ENCODE data around the gene PDZK1IP1. TPM values are rescaled to one million over a fixed set of nuclear protein-coding genes. Genes with fewer than 3 reads are reported as not detected.

PDZK1IP1 gene
- total and polyA plus RNA-seq, 7 donors: 31.9 to 291 (median 35.4) TPM; not detected in 4

DNA sequence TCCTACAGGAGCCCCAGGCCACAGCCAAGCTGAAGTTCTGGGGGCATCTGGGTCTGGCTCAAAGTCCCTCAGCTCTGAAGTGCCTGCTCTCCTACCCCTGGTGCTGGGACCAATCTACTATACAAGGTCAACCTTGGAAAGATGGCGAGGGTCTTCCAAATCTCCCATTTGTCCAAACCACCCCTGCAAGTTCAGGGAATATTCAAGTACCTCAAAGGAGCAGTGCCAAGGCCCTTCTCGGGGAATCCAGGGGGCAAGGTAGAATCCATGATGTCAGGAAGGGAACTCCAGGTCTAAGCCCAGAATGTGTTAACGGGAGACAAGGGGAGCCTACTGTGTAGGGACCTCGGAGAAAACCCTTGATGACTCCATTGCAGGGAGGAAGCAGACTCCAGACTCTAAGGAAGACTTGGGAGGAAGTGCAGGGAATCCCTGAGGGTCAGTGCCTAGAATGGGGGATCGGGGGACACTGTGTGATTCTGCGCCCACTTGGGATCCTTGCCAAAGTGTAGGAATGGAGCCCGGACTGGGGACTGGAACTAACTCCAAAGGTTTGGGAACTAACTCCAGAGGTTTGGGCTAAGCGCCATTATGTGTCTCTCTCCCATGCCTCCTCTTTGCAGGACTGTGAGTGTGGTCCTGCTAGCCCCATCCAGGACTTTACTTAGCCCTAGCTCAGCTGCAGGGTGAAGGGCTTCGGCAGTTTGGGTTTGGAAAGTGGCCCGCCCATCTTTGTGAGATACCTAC lies 33.5 kb upstream of the PDZK1IP1 start:
- peaks cover 34 to 74% (median 51%) of the 10 kb centered on the region in 3 donors for H3K27me3 ChIP-seq
- no peak for DNase-seq
- TF ChIP-seq EP300 (IDR thresholded peaks at IDR 0.05) (no peak), POLR2AphosphoS5 (IDR thresholded peaks at IDR 0.05) (no peak), POLR2A (IDR thresholded peaks at IDR 0.05) (no peak)
- TF ChIP-seq, protein P1, sequence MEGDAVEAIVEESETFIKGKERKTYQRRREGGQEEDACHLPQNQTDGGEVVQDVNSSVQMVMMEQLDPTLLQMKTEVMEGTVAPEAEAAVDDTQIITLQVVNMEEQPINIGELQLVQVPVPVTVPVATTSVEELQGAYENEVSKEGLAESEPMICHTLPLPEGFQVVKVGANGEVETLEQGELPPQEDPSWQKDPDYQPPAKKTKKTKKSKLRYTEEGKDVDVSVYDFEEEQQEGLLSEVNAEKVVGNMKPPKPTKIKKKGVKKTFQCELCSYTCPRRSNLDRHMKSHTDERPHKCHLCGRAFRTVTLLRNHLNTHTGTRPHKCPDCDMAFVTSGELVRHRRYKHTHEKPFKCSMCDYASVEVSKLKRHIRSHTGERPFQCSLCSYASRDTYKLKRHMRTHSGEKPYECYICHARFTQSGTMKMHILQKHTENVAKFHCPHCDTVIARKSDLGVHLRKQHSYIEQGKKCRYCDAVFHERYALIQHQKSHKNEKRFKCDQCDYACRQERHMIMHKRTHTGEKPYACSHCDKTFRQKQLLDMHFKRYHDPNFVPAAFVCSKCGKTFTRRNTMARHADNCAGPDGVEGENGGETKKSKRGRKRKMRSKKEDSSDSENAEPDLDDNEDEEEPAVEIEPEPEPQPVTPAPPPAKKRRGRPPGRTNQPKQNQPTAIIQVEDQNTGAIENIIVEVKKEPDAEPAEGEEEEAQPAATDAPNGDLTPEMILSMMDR (IDR thresholded peaks at IDR 0.05): no peak
- no peak overlapping the region for H3K4me3 ChIP-seq
- WGBS, 2 donors: 74 to 78% methylated on average over 10 of the region's 10 CpGs
- H3K36me3 ChIP-seq: no peaks in the 10 kb centered on the region
- intact Hi-C loops (cut with DNase I): no loop called here
- H3K4me1 ChIP-seq: peaks cover 0 to 22% (median 16%) of the 10 kb centered on the region in 4 donors
- no peaks in the 10 kb centered on the region for H3K9me3 ChIP-seq
- no peak overlapping the region for H3K27ac ChIP-seq

DNA sequence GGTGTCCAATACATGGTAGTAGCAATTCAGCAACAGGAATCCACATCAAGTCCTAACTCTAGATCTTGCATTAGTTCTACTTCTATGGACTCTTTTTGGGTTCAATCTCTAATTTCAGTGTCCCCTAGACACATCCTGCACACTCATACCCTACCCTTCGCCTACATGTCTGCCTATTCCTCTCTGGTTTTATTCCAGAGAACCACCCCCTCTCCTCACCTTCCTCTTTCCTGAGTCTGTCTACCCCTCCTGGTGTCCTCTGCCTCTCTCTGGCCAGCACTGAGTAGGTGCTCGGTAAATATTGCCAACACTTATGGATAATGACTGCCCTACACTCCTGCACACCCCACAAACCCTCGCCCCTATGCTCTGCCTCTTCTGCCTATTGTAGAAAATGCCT lies 32.6 kb upstream of the PDZK1IP1 start:
- Histone ChIP-seq H3K4me1 (peaks cover 0 to 22% (median 16%) of the 10 kb centered on the region in 4 donors), H3K27ac (no peak overlapping the region), H3K27me3 (peaks cover 28 to 65% (median 42%) of the 10 kb centered on the region in 3 donors), H3K9me3 (no peaks in the 10 kb centered on the region), H3K4me3 (no peak overlapping the region), H3K36me3 (no peaks in the 10 kb centered on the region)
- TF ChIP-seq, protein P1 (IDR thresholded peaks at IDR 0.05): no peak
- TF ChIP-seq EP300 (IDR thresholded peaks at IDR 0.05) (no peak), POLR2A (IDR thresholded peaks at IDR 0.05) (no peak), POLR2AphosphoS5 (IDR thresholded peaks at IDR 0.05) (no peak)
- WGBS, 2 donors: 92% methylated on average over 3 of the region's 3 CpGs
- no peak for DNase-seq
- intact Hi-C loops (cut with DNase I): no loop called here

DNA sequence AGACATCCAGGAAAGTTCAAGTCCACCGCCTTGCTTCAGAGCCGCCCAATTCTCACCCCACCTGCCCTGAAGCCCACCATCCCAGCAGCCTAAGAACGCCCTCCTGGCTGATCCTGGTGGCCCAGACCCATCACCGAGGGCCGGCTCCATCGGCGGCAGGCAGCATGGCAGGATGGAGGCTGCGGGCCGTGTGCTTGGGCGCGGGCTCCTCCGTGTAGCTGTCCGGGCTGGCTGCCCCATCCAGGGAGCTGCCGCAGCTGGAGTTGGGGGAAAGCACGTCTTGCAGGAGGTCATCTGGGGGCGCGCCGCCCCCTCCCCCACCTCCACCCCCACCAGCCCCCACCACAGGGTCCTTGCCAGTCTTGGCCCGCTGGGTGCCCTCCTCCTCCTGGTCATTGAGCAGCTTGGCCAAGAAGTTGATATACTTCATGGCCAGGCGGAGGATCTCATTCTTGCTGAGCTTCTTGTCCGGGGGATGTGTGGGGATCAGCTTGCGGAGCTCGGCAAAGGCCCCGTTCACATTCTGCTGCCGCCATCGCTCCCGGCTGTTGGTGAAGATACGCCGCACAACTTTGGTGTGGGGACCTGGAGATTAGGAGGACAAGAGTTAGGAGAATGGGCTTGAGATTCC lies 29.9 kb upstream of the PDZK1IP1 start:
- no peak overlapping the region for H3K4me3 ChIP-seq
- peaks cover 0 to 4% (median 3%) of the 10 kb centered on the region in 4 donors for H3K4me1 ChIP-seq
- 93 to 95% methylated on average over 29 of the region's 29 CpGs for WGBS, 2 donors
- no peaks in the 10 kb centered on the region for H3K9me3 ChIP-seq
- no peak for DNase-seq
- peaks cover 9 to 38% (median 17%) of the 10 kb centered on the region in 3 donors for H3K27me3 ChIP-seq
- H3K36me3 ChIP-seq: no peaks in the 10 kb centered on the region
- TF ChIP-seq, protein P1 (IDR thresholded peaks at IDR 0.05): no peak
- TF ChIP-seq POLR2A (IDR thresholded peaks at IDR 0.05) (no peak), EP300 (IDR thresholded peaks at IDR 0.05) (no peak), POLR2AphosphoS5 (IDR thresholded peaks at IDR 0.05) (no peak)
- intact Hi-C loops (cut with DNase I): no loop called here
- H3K27ac ChIP-seq: no peak overlapping the region

DNA sequence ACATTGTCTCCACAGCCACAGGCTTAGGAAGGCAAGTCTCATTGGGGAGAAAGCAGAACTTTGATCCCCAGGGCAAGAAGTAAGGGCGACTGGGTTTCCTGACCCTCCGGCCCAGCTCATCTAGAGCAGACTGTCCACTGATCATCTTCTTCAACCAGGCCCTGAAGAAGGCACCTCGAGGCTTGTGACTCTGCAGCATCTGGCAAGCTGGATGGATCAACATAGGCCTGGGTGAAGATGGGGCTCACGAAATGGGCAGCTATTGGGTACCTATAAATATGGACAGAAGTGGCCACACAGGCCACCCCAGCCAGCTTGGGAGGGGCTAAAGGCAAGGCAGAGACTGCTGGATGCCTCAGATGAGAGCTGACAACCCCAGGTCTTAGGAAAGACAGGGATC lies 29.2 kb upstream of the PDZK1IP1 start:
- Histone ChIP-seq H3K9me3 (no peaks in the 10 kb centered on the region), H3K4me1 (no peaks in the 10 kb centered on the region), H3K27ac (no peak overlapping the region), H3K36me3 (no peaks in the 10 kb centered on the region), H3K27me3 (peaks cover 8 to 30% (median 10%) of the 10 kb centered on the region in 3 donors), H3K4me3 (no peak overlapping the region)
- no peak for DNase-seq
- WGBS, 2 donors: 83 to 89% methylated on average over 4 of the region's 4 CpGs
- intact Hi-C loops (cut with DNase I): no loop called here
- TF ChIP-seq, protein P1 (IDR thresholded peaks at IDR 0.05): no peak
- TF ChIP-seq POLR2AphosphoS5 (IDR thresholded peaks at IDR 0.05) (no peak), EP300 (IDR thresholded peaks at IDR 0.05) (no peak), POLR2A (IDR thresholded peaks at IDR 0.05) (no peak)
